Suprapubic skin (tissue), 3 donors: ENCODE data around the gene COL6A3.

ENCODE experiments used
- EP300 ChIP-seq: sonication (generic); formaldehyde crosslinking; IDR thresholded peaks from one replicate; pipeline ENCODE4 v1.6.1; 2017; ENCODE audit warnings: antibody characterized with exemption
- POLR2A ChIP-seq, 2 donors: fragments of 450-650 bp; IDR thresholded peaks; one replicate each; pipeline ENCODE4 v1.6.1; 2017; ENCODE audit warnings: antibody characterized with exemption in 2 of 2, mild to moderate bottlenecking in 2 of 2, moderate library complexity in 2 of 2
- TF ChIP-seq, protein P1 (sequence below), 2 donors: fragments of 200-600 bp in 1 of 2; fragments of 450-650 bp in 1 of 2; sonication (generic) in 1 of 2; IDR thresholded peaks; one replicate each; pipeline ENCODE4 v1.5.1; 2016 to 2019; ENCODE audit warnings: antibody characterized with exemption in 2 of 2, mild to moderate bottlenecking in 1 of 2, moderate library complexity in 1 of 2

DNA sequence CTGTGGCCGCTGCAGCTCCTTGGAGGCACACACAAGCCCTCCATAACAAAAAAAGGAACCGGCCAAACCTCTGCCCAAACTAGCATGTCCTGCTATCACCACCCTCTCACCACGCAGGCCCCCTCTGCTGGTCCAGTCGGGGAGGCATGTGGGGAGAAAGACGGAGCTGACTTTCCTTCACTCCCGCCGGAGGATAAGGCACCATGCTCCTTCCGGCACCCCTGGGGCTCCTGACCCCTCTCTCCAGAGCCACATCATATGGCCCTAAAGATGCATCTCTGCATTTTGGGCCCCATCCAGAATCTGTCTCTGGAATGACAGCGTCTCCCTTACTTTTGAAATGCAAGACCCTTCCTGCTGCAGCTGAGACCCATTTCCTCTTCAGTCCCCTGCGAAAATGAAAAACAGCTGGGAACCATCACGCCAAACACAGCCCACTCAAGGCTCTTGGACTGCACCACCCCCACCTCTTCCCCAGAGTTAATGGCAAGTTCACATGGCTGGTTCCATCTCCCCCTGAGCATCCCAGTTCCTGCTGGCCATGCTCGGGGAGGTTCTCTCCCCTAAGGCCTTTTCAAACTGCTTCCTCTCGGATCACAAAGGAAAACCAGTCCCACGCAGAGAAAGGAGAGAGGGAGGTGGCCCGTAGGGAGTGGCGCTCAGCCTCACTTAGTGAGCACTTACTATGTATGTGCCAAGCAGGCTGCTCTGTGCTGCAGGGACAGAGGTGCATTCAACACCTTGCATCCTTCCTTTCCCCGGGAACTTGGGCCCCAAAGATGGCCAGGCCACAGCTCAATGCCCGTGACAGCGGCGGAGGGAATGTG lies 37.9 kb upstream of the COL6A3 start:
- TF ChIP-seq, protein P1, sequence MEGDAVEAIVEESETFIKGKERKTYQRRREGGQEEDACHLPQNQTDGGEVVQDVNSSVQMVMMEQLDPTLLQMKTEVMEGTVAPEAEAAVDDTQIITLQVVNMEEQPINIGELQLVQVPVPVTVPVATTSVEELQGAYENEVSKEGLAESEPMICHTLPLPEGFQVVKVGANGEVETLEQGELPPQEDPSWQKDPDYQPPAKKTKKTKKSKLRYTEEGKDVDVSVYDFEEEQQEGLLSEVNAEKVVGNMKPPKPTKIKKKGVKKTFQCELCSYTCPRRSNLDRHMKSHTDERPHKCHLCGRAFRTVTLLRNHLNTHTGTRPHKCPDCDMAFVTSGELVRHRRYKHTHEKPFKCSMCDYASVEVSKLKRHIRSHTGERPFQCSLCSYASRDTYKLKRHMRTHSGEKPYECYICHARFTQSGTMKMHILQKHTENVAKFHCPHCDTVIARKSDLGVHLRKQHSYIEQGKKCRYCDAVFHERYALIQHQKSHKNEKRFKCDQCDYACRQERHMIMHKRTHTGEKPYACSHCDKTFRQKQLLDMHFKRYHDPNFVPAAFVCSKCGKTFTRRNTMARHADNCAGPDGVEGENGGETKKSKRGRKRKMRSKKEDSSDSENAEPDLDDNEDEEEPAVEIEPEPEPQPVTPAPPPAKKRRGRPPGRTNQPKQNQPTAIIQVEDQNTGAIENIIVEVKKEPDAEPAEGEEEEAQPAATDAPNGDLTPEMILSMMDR (IDR thresholded peaks at IDR 0.05): no peak
- no peak for TF ChIP-seq POLR2A (IDR thresholded peaks at IDR 0.05)
- no peak for TF ChIP-seq EP300
